Measurements from ENCODE around the gene KRTDAP.

- TF ChIP-seq POLR2A (IDR thresholded peaks at IDR 0.05): no peak
- TF ChIP-seq, protein P1, sequence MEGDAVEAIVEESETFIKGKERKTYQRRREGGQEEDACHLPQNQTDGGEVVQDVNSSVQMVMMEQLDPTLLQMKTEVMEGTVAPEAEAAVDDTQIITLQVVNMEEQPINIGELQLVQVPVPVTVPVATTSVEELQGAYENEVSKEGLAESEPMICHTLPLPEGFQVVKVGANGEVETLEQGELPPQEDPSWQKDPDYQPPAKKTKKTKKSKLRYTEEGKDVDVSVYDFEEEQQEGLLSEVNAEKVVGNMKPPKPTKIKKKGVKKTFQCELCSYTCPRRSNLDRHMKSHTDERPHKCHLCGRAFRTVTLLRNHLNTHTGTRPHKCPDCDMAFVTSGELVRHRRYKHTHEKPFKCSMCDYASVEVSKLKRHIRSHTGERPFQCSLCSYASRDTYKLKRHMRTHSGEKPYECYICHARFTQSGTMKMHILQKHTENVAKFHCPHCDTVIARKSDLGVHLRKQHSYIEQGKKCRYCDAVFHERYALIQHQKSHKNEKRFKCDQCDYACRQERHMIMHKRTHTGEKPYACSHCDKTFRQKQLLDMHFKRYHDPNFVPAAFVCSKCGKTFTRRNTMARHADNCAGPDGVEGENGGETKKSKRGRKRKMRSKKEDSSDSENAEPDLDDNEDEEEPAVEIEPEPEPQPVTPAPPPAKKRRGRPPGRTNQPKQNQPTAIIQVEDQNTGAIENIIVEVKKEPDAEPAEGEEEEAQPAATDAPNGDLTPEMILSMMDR (IDR thresholded peaks at IDR 0.05): no peak
Observed at GRCh38 chr19:35508129-35508528, 17.9 kb upstream of the KRTDAP start.

Data from transverse colon (tissue), 3 donors.